KMS-11 (cell line): Measurements from ENCODE around the gene MCEMP1.

Experiments
- H2AFZ ChIP-seq: fragments of 200-600 bp; sonication (generic); 2 replicates; pipeline ENCODE4 v1.6.1; 2016; ENCODE audit warnings: antibody characterized with exemption, mixed run types, low read depth
- H3K27ac ChIP-seq: fragments of 200-600 bp; sonication (generic); 2 replicates; pipeline ENCODE4 v1.6.1; 2016; ENCODE audit warnings: mild to moderate bottlenecking, mixed run types
- H3K27me3 ChIP-seq: fragments of 200-600 bp; sonication (generic); 2 replicates; pipeline ENCODE4 v1.6.1; 2017; ENCODE audit warnings: mild to moderate bottlenecking, low read depth, mixed run types, moderate library complexity; ENCODE audit not compliant: insufficient read depth
- H3K36me3 ChIP-seq: fragments of 200-600 bp; sonication (generic); 2 replicates; pipeline ENCODE4 v1.6.1; 2017; ENCODE audit warnings: mild to moderate bottlenecking, mixed run types; ENCODE audit not compliant: insufficient read depth
- H3K4me1 ChIP-seq: fragments of 200-600 bp; sonication (generic); 2 replicates; pipeline ENCODE4 v1.6.1; 2016; ENCODE audit warnings: mild to moderate bottlenecking, low read depth, mixed run types; ENCODE audit not compliant: poor library complexity, severe bottlenecking
- H3K4me2 ChIP-seq: fragments of 200-600 bp; sonication (generic); 2 replicates; pipeline ENCODE4 v1.7.0; 2016; ENCODE audit warnings: mild to moderate bottlenecking, mixed run types
- H3K4me3 ChIP-seq: fragments of 200-600 bp; sonication (generic); IDR thresholded peaks from 2 replicates; pipeline ENCODE4 v1.6.1; 2017; ENCODE audit warnings: low read depth, low read length, mixed read lengths; ENCODE audit not compliant: insufficient read depth
- H3K79me2 ChIP-seq: fragments of 200-600 bp; sonication (generic); 2 replicates; pipeline ENCODE4 v1.6.1; 2016; ENCODE audit warnings: low read depth, mixed run types; ENCODE audit not compliant: insufficient read depth
- H3K9ac ChIP-seq: fragments of 200-600 bp; sonication (generic); 2 replicates; pipeline ENCODE4 v1.6.1; 2016; ENCODE audit warnings: mild to moderate bottlenecking, mixed run types
- H4K20me1 ChIP-seq: fragments of 200-600 bp; sonication (generic); 2 replicates; pipeline ENCODE4 v1.6.1; 2016; ENCODE audit warnings: mild to moderate bottlenecking, mixed run types; ENCODE audit not compliant: insufficient read depth
- CTCF ChIP-seq: fragments of 200-600 bp; sonication (generic); conservative IDR thresholded peaks from 2 replicates; pipeline ENCODE4 v1.6.1; 2017; ENCODE audit warnings: low read depth, mild to moderate bottlenecking, antibody characterized with exemption, low read length, moderate library complexity, mixed read lengths

MCEMP1 gene

DNA sequence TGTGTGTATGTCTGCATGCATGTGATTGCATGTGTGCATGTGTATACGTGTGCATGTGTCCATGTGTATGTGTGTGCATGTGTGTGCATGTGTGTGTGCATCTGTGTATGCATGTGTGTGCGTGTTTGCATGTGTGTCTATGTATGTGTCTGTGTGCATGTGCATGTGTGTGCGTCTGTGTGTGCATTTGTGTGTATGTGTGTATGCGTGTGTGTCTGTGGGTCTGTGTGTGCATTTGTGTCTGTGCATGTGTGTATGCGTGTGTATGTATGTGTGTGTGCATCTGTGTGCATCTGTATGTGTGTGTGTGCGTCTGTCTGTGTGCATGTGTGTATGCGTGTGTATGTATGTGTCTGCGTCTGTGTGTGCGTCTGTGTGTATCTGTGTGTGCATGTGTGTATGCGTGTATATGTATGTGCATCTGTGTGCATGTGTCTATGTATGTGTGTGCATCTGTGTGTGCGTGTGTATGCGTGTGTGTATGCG lies 37.0 kb upstream of the MCEMP1 start:
- H3K4me1 ChIP-seq = peaks cover 4% of the 10 kb centered on the region
- H3K4me3 ChIP-seq = no peak overlapping the region
- no peak for TF ChIP-seq CTCF

DNA sequence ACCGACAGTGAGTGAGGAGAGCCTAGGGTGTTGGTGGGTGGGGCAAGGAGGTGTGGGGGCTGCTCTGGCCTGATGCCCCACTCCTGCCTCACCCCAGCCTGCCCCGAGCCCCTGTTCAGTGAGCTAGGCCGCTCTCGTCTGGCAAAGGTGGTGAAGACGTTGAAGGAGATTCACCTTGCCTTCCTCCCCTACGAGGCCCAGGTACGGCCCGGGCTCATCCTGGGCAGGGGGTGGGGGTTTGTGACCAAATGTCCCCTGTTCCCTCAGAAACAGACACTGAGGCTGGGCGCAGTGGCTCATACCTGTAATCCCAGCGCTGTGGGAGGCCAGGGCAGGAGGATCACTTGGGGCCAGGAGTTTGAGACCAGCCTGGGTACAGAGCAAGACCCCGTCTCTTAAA lies 36.1 kb upstream of the MCEMP1 start:
- H3K4me1 ChIP-seq = peaks cover 4% of the 10 kb centered on the region
- H3K4me3 ChIP-seq = no peak overlapping the region
- no peak overlapping the region for H3K9ac ChIP-seq
- no peak overlapping the region for H3K4me2 ChIP-seq
- no peak overlapping the region for H2AFZ ChIP-seq
- no peak overlapping the region for H3K27ac ChIP-seq
- no peak for TF ChIP-seq CTCF
- no peaks in the 10 kb centered on the region for H3K79me2 ChIP-seq
- H4K20me1 ChIP-seq = no peaks in the 10 kb centered on the region
- no peaks in the 10 kb centered on the region for H3K27me3 ChIP-seq
- no peaks in the 10 kb centered on the region for H3K36me3 ChIP-seq

More for the DNA sequence above, 37.0 kb upstream of the MCEMP1 start:
- no peak overlapping the region for H3K9ac ChIP-seq
- no peaks in the 10 kb centered on the region for H3K36me3 ChIP-seq
- H3K27me3 ChIP-seq = no peaks in the 10 kb centered on the region
- H2AFZ ChIP-seq = no peak overlapping the region
- no peaks in the 10 kb centered on the region for H3K79me2 ChIP-seq
- no peak overlapping the region for H3K27ac ChIP-seq
- no peaks in the 10 kb centered on the region for H4K20me1 ChIP-seq
- no peak overlapping the region for H3K4me2 ChIP-seq

DNA sequence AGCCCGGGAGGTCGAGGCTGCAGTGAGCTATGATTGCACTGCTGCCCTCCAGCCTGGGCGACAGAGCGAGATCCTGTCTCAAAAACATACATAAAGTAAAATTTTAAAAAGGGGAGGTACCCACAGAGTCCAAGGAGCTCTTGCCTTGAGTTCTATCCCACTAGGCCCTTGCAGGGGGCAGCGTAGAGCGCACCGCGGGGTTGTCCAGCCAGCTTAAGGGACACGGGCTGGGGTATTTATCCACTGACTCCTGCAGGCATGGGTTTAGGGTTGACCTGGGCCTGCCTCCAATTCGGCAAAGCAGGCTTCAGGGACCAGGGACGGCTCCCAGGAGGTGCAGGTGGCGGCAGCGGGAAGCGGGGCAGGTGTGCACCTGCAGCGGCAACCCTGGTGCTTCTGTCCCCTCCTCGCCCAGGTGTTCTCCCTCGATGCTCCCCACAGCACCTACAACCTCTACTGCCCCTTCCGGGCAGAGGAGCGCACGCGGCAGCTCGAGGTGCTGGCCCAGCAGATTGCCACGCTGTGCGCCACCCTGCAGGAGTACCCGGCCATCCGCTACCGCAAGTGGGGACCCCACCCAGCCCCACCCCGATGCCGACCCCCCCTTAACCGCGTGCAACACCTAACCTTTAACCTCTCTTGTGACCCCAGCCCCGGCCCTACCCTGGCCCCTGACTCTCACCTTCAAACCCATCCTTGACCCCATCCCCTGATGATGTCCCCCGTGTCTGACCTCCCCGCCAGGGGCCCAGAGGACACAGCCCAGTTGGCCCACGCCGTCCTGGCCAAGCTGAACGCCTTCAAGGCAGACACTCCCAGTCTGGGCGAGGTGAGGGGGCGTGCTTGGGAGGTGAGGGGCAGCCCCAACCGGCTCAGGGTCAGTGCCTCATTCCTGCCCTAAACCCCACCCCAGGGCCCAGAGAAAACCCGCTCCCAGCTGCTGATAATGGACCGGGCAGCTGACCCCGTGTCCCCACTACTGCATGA lies 35.3 kb upstream of the MCEMP1 start:
- H3K27ac ChIP-seq = no peak overlapping the region
- no peak overlapping the region for H3K4me2 ChIP-seq
- H3K4me1 ChIP-seq = peaks cover 2% of the 10 kb centered on the region
- no peaks in the 10 kb centered on the region for H4K20me1 ChIP-seq
- no peaks in the 10 kb centered on the region for H3K27me3 ChIP-seq
- H3K4me3 ChIP-seq = no peak overlapping the region
- no peak overlapping the region for H2AFZ ChIP-seq
- H3K36me3 ChIP-seq = no peaks in the 10 kb centered on the region
- H3K79me2 ChIP-seq = no peaks in the 10 kb centered on the region
- H3K9ac ChIP-seq = no peak overlapping the region
- no peak for TF ChIP-seq CTCF

GRCh38 chr19:7642295-7643030 lies 34.4 kb upstream of the MCEMP1 start:
- Histone ChIP-seq H3K36me3 (no peaks in the 10 kb centered on the region), H4K20me1 (no peaks in the 10 kb centered on the region), H3K27me3 (no peaks in the 10 kb centered on the region), H3K9ac (no peak overlapping the region), H3K79me2 (no peaks in the 10 kb centered on the region), H3K4me3 (no peak overlapping the region), H2AFZ (no peak overlapping the region), H3K4me1 (no peaks in the 10 kb centered on the region), H3K4me2 (no peak overlapping the region), H3K27ac (no peak overlapping the region)
- TF ChIP-seq CTCF = no peak
